Panc1 (cell line): ENCODE measurements around the gene KCNK6.

Experiments used
- POLR2AphosphoS5 ChIP-seq: IDR thresholded peaks from 2 replicates; pipeline ENCODE4 v1.6.1; 2012; ENCODE audit warnings: mild to moderate bottlenecking, low read depth, low read length, moderate library complexity
- REST ChIP-seq, 2 experiments: IDR thresholded peaks; 2 replicates each; pipeline ENCODE4 v1.6.1; 2011 to 2012; ENCODE audit warnings: low read depth in 2 of 2, control low read depth in 1 of 2, low read length in 1 of 2, mild to moderate bottlenecking in 1 of 2, moderate library complexity in 1 of 2; ENCODE audit not compliant: insufficient read depth in 1 of 2

GRCh38 chr19:38277969-38278680 is 41.5 kb upstream of the KCNK6 start:
- TF ChIP-seq REST (IDR thresholded peaks at IDR 0.05; ENCODE audit: insufficient read depth in 1 of 2, low read depth in 2 of 2, low read length in 1 of 2) (no peak), POLR2AphosphoS5 (no peak)
